Duodenal mucosa (tissue), 2 donors: ENCODE data around the gene UFC1.

Experiments
- H3K27ac ChIP-seq: one replicate; pipeline ENCODE4 v1.7.0; 2013; ENCODE audit warnings: low read depth, low read length
- H3K27me3 ChIP-seq, 2 donors: one replicate each; pipeline ENCODE4 v1.7.0; 2013; ENCODE audit warnings: low read length in 2 of 2, control low read depth in 1 of 2; ENCODE audit not compliant: insufficient read depth in 2 of 2, control insufficient read depth in 1 of 2
- H3K36me3 ChIP-seq, 2 donors: one replicate each; pipeline ENCODE4 v1.7.0; 2013; ENCODE audit warnings: low read length in 2 of 2, control low read depth in 1 of 2; ENCODE audit not compliant: insufficient read depth in 2 of 2, control insufficient read depth in 1 of 2
- H3K4me1 ChIP-seq, 2 donors: one replicate each; pipeline ENCODE4 v1.7.0; 2013; ENCODE audit warnings: low read length in 2 of 2, control low read depth in 1 of 2; ENCODE audit not compliant: insufficient read depth in 2 of 2, control insufficient read depth in 1 of 2
- H3K4me3 ChIP-seq, 2 donors: one replicate each; pipeline ENCODE4 v1.7.0; 2013; ENCODE audit warnings: low read length in 2 of 2, low read depth in 1 of 2
- H3K9ac ChIP-seq, 2 donors: one replicate each; pipeline ENCODE4 v1.7.0; 2013; ENCODE audit warnings: low read length in 2 of 2, low read depth in 1 of 2
- H3K9me3 ChIP-seq, 2 donors: one replicate each; pipeline ENCODE4 v1.7.0; 2013; ENCODE audit warnings: low read length in 2 of 2, control low read depth in 1 of 2; ENCODE audit not compliant: control insufficient read depth in 1 of 2

The UFC1 gene

GRCh38 chr1:161187311-161187710 is 33.5 kb downstream of the UFC1 start:
- no peaks in the 10 kb centered on the region for H3K27me3 ChIP-seq
- peaks cover 21 to 22% of the 10 kb centered on the region in 2 donors for H3K4me1 ChIP-seq
- no peaks in the 10 kb centered on the region for H3K36me3 ChIP-seq
- no peak overlapping the region for H3K27ac ChIP-seq
- no peaks in the 10 kb centered on the region for H3K9me3 ChIP-seq
- no peak overlapping the region for H3K9ac ChIP-seq
- no peak overlapping the region for H3K4me3 ChIP-seq

GRCh38 chr1:161188381-161188780 is 34.6 kb downstream of the UFC1 start:
- H3K27ac ChIP-seq = no peak overlapping the region
- no peak overlapping the region for H3K4me3 ChIP-seq
- H3K9me3 ChIP-seq = no peaks in the 10 kb centered on the region
- no peaks in the 10 kb centered on the region for H3K36me3 ChIP-seq
- H3K27me3 ChIP-seq = no peaks in the 10 kb centered on the region
- no peak overlapping the region for H3K9ac ChIP-seq
- H3K4me1 ChIP-seq = peaks cover 28 to 29% of the 10 kb centered on the region in 2 donors

- no peaks in the 10 kb centered on the region for H3K9me3 ChIP-seq
- no peak overlapping the region for H3K4me3 ChIP-seq
- no peak overlapping the region for H3K27ac ChIP-seq
- no peaks in the 10 kb centered on the region for H3K36me3 ChIP-seq
- H3K9ac ChIP-seq = no peak overlapping the region
- no peaks in the 10 kb centered on the region for H3K27me3 ChIP-seq
- peaks cover 24 to 27% of the 10 kb centered on the region in 2 donors for H3K4me1 ChIP-seq
Measured at GRCh38 chr1:161189036-161189435, 35.3 kb downstream of the UFC1 start.

- Histone ChIP-seq H3K27me3 (no peaks in the 10 kb centered on the region), H3K27ac (no peak overlapping the region), H3K4me3 (no peak overlapping the region), H3K9me3 (no peaks in the 10 kb centered on the region), H3K4me1 (peaks cover 16 to 25% of the 10 kb centered on the region in 2 donors), H3K9ac (no peak overlapping the region), H3K36me3 (no peaks in the 10 kb centered on the region)
Measured at GRCh38 chr1:161190962-161191521, 37.3 kb downstream of the UFC1 start.

GRCh38 chr1:161191971-161192370 is 38.2 kb downstream of the UFC1 start:
- Histone ChIP-seq H3K9ac (no peak overlapping the region), H3K4me3 (no peak overlapping the region), H3K36me3 (no peaks in the 10 kb centered on the region), H3K4me1 (peaks cover 16 to 21% of the 10 kb centered on the region in 2 donors), H3K27ac (no peak overlapping the region), H3K27me3 (no peaks in the 10 kb centered on the region), H3K9me3 (no peaks in the 10 kb centered on the region)

- Histone ChIP-seq H3K4me1 (peaks cover 11 to 21% of the 10 kb centered on the region in 2 donors), H3K27ac (no peak overlapping the region), H3K9me3 (no peaks in the 10 kb centered on the region), H3K9ac (no peak overlapping the region), H3K4me3 (no peak overlapping the region), H3K36me3 (no peaks in the 10 kb centered on the region), H3K27me3 (no peaks in the 10 kb centered on the region)
Measured at GRCh38 chr1:161192476-161193465, 39.0 kb downstream of the UFC1 start.

- Histone ChIP-seq H3K36me3 (no peaks in the 10 kb centered on the region), H3K4me1 (peaks cover 18 to 30% of the 10 kb centered on the region in 2 donors), H3K9ac (no peak overlapping the region), H3K4me3 (no peak overlapping the region), H3K27me3 (no peaks in the 10 kb centered on the region), H3K9me3 (no peaks in the 10 kb centered on the region), H3K27ac (no peak overlapping the region)
Measured at GRCh38 chr1:161193561-161194235, 39.9 kb downstream of the UFC1 start.

- no peak overlapping the region for H3K9ac ChIP-seq
- H3K27ac ChIP-seq = no peak overlapping the region
- H3K4me3 ChIP-seq = no peak overlapping the region
- no peaks in the 10 kb centered on the region for H3K9me3 ChIP-seq
- no peaks in the 10 kb centered on the region for H3K27me3 ChIP-seq
- no peaks in the 10 kb centered on the region for H3K36me3 ChIP-seq
- H3K4me1 ChIP-seq = peaks cover 32 to 45% of the 10 kb centered on the region in 2 donors
Measured at GRCh38 chr1:161195171-161195570, 41.4 kb downstream of the UFC1 start.

- Histone ChIP-seq H3K36me3 (no peaks in the 10 kb centered on the region), H3K27ac (no peak overlapping the region), H3K9me3 (no peaks in the 10 kb centered on the region), H3K27me3 (no peaks in the 10 kb centered on the region), H3K9ac (no peak overlapping the region), H3K4me1 (peaks cover 41 to 54% of the 10 kb centered on the region in 2 donors), H3K4me3 (no peak overlapping the region)
Measured at GRCh38 chr1:161196111-161196510, 42.3 kb downstream of the UFC1 start.
